Measurements from ENCODE around the gene CDH4.
"Not testable (repeated sequence)": the region's sequence is repeated elsewhere in the genome, so short reads cannot be mapped to it uniquely, and the experiment has no call there.

CDH4 gene

DNA sequence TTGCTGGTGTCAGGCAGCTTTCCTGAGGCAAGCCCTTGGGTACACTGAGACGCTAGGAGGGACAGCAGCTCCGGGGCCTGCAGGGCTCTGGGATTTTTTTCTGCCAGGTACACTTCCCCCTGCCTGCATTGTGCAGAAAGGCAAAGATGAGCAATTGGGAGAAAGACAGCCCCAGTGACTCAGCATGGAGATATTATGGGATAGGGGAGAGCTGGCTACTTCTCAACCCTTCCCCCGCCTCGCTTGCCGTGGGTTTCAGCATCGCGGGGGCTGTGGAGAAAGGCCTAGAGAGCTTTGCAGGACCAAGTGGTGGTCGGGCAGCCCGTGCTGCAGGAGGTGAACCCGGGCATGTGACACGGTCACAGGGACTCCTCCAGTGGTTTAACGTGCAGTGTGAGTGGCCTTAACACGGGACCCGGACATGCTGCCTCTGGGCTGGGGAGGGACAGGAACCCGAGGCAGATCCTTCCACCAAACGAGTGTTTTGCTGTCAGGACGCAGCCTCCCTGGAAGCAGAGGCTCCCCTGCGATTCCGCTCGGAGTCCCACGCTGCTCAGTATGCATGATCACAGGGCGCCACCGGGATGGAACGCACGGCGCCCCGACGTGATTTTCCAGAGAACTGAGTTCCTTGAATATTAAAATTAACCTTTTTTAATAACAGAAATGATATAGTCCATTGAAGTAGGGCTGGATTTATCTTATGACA lies 139.9 kb downstream of the CDH4 start:
- no peak for DNase-seq

DNA sequence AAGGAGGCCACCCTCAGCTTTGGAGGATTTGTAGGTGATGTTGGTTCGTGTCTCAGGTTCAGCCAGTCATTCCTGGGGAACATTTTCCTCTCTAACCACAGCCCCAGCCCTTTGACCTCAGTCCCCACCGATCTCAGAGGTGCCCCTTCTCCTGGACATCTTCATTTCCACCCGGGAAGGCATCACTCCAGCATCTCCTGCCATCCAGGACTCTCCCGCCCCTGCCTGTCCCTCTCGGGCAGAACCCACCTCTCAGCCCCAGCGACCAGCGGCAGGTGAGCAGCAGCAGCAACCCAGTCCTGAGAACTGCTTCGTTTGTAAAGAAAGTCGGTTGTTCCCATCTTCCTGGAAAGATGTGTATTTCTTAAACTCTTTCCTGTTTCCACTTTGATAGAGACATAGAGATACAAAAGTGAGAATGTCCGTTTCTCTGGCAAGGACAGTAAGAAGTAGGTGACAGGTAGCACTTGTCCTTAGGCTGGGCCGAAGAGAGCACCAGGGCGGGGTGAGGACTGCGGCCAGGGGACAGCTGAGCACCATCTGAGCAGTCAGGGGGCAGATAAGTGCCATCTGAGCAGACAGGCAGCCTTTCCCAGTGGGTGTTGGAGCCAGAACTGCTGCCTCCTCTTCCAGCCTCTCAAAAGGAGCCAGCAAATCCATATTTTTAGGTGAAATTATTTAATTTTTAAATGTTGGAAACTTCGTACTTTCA lies 142.2 kb downstream of the CDH4 start:
- no peak for DNase-seq

DNA sequence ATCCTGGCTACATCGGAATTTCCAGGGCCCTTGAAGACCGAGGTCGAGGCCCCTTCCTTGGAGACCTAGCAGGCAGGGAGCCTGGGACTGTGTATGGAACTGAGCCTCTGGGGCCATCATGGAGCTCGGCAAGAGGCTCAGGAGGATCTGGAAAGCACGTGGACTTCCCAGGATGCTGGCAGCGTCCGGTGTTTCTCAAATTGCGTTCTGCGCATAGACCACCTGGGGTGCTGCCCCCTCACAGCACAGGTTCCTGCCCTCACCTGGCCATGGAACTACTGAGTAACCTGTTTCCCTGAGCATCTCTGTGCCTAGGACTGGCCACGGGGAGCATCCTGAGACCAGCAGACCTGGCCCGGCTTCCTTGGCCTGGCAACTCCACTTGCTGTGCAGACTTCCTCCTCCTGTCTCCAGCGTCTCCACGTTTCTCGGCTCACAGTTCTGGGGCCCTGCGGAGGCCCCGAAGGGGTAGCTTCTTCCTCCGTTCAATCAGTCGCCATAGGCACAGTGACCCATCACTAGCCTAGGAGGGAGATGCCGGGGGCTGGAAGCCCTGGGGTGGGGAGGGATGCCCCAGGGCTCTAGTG lies 144.3 kb downstream of the CDH4 start:
- no peak for DNase-seq

DNA sequence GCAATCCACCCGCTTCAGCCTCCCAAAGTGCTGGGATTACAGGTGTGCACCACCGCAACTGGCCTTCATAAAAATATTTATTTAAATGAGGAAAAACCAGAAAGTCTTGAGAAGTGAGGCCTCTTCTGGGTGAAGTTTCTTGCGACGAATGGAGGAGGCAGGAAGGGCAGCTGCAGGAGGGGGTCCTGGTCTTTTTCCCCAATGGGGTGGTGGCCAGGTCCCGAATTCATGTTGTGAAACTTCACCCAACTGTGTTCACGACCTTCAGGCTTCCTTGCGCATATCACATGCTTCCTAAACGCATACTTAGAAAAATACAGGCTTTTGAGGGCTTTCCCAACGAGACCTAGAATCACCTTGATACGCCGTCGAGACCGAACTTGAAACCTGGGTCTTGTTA lies 145.1 kb downstream of the CDH4 start:
- DNase-seq = no peak

DNA sequence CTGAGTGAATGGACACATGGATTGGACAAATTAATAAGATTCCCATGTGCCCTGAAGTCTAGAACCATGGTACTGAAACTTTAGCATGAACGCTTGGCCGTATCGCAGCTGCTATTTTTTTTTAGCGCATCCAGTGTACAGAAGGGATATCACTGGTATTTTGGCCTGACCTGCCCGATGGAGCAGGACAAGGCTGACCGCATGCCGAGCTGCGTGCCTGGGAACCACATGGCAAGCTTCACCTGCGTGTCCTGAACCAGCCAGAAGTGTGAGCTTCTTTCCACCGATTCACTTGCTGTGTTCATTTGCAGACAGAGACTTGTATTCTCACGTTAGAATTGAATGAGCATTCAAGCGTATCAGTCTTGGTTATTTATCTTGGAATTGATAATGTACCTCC lies 145.7 kb downstream of the CDH4 start:
- DNase-seq = no peak

DNA sequence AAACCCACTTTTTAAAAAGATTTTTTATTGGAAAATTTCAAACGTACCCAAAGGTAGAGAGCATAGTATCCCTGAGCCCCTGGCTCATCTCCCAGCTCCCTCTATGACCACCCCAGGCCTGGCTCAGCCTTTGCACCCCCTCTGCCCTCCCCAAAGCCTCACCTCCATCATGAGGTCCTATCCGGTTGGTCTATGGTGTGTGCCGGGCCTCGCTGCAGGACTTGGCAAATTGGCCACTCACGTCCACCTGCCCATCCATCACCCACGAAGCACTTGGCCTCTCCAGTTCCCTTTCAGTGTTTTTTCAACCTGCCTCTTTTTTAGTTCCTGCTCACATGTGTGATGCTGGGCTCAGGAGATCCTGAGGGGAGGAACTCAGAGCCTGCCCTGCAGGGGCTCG lies 147.4 kb downstream of the CDH4 start:
- DNase-seq = no peak

DNA sequence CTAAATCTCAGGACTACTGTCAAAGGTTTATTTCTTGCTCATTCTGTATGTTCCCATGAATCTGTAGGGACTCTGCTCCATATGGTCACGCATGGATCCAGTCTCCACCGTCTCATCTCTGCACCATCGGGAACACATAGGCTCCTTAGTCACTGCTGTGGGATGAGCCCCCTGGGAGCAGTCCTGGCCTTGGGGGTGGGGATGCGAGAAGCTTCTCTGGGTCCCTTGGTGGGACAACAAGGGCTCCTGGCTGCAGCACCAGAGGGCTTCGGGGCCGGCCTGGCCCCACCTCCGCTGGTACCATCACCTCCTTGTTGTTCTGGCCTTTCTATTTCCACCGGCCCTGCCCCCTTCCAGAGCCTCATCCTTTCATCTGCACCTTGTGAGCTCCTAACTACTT lies 148.4 kb downstream of the CDH4 start:
- DNase-seq = no peak

DNA sequence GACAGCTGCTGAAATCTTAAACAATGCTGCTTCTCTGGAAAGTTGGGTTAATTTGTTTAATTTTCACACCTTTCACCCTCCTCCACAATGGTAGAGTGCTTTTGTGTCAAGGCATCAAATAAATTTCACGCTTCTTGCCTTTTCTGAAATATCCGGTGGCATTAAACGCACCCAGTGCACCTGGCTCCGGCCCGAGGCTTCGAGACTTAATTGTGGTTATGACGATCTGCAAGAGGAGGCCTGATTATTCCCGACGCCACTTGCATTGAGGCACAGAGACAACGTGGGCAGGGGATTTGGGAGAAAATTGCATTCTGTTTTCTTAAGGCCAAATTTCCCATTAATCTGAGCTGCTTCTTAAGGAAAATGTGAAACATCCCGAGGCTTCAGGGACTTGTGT lies 152.2 kb downstream of the CDH4 start:
- DNase-seq = no peak

DNA sequence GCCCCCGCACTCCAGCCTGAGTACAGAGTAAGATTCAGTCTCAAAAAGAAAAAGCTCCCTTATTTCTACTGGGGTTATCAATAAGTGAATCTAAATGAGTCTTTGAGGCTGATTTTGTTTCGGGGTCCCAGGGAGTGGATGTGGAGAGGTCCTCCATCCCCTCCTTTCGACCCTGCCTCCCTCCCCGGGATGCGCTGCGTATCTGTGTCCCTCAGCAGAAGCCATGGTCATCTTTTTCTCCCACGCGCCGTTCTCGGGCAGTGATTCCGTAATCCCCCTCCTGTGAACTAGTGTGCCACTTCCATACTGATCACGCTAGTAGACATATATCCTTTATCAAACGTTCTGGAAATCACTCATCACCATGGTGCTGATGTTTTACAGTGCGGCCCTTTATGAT lies 152.9 kb downstream of the CDH4 start:
- DNase-seq = no peak

DNA sequence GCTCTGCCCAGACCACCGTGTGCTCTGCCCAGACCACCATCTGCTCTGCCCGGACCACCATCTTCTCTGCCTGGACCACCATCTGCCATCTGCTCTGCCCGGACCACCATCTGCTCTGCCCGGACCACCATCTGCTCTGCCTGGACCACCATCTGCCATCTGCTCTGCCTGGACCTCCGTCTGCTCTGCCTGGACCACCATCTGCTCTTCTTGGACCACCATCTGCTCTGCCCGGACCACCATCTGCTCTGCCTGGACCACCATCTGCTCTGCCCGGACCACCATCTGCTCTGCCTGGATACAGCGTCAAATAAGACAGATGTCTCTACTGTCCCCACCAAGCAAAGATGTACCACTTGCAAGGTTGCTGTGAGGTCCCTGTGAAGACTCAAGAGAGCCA lies 154.7 kb downstream of the CDH4 start:
- not testable (repeated sequence) for DNase-seq

DNA sequence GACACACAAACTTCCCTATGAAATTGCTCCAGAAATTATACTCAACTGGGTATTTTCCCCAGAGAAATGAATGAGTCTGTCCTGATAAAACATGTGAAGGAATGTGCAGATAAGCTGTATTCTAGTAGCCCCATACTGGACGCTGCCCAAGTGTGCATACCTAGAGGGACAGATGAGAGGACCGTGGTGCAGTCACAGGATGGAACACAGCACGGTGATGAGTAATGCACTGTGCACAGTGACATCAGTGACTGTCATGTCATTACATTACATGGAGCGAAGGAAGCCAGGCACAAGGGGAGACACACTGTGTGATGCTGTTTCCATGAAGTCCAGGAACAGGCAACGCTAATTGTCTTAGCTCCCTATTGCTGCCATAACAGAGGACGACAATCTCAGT lies 155.5 kb downstream of the CDH4 start:
- DNase-seq = no peak

DNA sequence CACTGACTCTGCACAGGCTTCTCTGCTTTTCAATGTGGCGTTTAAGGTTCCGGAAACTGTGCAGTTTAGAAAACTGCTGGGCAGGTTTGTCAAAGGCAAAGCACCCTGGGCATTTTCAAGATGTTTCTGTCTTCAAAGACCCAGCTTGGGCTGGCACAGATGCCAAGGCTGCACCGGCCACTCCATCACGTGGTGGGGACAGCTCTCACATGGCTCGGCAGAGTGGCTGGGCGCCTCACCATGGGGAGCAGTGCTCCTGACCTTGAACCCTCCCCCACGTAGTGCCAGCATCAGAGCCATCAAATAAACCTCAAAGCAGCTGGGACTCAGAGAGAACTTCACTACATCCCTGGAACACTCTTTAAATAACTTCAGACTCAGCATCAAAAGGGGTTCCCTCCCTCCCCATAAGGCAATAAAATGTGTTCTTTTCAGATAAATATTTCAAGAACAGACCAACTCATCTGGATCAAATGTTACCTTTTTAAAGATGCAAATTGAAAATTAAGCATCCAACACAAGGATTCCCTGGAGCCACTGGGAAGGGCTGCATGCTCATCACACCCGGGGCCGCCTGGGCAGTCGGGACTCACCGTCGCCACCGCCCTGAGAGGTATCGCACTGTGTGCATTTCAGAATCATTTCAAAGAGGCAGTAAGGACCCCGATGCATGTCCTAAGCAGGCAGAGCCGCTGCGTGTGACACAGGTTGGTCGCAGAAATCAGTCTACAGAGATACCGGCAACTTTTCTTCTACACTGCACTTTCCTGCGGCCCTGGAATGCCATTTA lies 157.1 kb downstream of the CDH4 start:
- no peak for DNase-seq

DNA sequence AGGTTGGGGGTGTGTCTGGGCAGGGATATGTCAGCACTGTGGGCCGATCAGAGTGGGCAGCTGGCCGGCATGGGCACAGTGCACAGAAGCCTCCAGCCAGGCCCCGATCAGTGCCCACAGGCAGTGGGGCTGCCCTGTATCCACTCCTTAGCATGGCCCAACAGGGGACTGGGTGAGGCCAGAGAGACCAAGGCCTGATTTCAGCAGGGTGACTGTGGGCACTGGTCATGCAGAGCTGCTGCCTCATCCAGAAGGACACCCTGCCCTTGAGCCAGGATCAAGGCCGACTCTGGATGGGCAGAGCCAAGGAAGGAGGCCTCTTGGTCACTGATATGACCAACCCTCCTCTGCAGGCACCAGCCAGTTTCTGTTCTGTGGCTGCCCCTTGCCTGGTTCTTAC lies 159.7 kb downstream of the CDH4 start:
- no peak for DNase-seq

DNA sequence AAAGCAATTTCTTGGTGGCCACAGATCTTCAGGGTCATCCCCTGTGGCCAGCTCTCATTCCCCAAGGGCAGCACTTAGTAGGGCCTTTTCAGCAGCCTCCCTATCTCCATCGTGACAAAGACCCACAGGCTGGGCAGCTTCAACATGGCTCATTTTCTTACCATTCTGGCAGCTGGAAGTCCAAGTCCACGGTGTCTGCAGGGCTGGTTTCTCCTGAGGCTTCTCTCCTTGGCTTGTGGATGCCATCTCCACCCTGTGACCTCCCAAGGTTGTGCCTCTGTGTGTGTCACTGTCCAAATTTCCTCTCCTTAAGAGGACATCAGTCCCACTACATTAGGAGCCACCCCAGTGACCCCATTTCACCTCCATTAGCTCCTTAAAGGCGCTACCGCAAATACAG lies 161.7 kb downstream of the CDH4 start:
- DNase-seq = no peak

DNA sequence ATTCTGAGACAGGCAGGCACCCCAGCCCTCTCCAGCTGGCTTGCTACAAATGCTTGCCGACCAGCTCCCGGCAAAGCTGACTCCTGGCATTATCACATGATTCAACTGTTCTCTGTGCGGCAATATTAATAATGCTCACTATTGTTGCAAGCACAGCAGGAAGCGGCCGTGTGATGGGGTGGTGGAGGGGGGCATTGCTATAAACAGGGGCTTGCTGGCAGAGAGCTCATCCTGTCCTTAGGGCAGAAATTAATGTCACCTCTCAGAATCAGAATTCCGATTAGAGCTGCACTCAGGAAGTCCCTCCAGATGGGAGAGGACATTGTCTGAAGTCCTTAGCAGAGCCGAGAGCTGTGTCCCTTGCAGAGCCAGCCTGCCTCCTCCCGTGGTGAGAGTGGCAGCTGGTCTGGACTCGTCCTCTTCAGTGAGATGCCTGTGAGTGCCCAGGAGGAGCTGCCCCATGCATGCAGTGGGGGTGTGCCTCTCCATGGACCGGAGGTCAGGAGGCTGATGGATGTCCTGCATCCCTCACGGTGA lies 162.5 kb downstream of the CDH4 start:
- DNase-seq = no peak

DNA sequence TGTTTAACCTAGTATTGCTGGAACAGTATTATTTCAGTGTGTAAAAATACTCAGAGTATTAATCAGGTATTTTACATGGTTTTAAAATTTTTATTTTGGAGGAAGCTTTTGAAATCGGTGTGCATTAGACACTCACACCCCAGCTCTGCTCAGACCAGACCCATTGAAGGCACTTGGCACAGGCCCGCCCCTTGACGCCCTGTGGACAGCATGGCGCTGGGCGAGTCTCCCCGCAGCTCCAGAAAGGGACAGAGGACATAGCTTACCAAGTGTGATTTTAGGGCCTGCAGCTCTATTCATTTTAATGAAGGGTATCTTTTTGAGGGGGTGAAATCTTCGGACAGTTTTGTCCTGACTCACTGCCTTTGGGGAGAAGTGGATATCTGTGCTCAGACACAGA lies 164.5 kb downstream of the CDH4 start:
- DNase-seq = no peak

DNA sequence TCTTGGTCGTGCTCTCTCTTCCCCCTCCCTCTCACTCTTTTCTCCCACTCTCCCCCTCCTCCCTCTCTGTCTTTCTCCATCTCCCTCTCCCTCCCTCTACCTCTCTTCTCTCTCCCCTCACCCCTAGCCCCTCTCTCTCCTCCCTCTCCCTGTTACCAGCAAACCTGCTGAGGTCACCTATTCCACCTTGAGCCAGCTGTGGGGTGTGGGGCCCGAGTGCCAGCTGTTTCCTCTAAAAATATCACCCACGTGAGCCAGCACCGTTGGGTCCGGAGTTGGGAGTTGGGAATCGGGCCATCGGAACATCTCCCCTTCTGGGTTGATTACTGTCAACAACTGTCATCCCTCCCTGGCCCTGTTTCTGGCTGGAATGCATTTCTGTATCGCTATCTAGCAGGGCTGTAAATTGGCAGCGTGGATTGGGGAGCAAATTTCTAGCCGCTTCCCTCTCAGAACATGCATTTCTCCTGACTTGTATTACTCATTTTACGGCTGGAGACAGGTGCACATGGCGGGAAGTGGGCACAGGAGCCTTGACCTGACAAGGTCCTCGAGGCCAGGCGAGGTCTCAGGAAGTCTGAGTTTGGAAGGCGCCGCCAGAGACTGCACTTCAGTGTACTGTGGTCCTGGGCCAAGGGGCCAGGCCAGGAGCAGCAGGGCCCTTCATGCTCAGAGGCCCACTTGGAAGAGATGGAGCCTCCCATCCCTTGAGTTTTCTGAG lies 165.3 kb downstream of the CDH4 start:
- no peak for DNase-seq

DNA sequence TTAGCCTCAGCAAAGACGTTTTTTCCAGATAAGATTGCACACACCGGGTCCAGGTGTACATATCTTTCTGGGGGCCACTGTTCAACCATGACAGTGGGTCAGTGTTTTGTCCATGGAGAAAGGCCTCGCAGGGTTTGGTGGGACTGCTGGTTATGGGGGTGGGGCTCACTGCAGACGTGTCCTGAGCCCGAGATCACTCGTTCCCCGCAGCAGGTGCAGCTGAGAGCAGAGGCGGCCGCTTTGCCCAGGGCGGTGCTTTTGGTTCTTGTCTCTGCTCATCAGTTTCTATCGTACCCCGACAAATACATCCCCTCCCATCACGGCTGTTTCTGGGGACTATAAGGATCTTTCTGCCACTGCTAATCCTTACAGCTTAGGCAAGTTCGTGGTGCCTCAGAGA lies 166.9 kb downstream of the CDH4 start:
- DNase-seq = no peak

DNA sequence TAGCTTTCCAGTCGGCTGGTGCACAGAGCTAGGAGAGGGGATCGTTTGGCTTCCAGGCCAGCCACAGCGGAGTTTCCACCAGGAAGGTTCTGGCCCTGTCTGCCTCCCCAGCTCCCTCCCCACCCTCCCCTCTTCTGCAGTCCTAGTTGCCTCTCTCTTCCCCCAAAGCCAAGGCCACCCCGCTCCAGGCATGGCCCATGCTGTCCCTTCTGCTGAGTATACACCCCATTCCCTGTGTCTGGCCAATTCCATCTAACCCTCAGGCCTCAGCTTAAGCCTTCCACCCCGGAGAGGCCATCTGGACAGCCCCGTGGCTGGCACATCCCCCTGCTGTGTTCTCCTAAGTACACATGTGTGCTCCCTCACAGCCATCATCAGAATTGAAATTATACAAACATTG lies 167.4 kb downstream of the CDH4 start:
- DNase-seq = no peak

DNA sequence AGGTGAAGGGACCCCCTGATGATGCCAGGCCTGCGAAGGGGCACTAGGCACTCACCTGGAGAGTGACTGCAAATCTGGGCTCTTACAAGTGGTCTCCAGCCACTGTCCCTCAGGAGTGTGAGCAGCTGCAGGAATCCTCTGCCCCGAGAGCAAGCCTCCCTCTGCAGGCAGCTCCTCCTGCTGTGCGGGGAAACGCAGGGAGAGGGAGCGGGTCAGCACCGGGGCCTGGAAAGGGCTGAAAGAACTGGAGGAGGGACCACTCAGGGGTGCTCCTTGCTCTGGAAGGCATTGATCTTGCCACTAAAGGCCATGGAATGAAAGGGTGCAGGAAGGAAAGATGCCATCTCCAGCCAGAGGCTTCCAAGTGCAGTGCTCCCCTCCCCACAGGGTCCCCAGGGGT lies 168.0 kb downstream of the CDH4 start:
- DNase-seq = no peak

DNA sequence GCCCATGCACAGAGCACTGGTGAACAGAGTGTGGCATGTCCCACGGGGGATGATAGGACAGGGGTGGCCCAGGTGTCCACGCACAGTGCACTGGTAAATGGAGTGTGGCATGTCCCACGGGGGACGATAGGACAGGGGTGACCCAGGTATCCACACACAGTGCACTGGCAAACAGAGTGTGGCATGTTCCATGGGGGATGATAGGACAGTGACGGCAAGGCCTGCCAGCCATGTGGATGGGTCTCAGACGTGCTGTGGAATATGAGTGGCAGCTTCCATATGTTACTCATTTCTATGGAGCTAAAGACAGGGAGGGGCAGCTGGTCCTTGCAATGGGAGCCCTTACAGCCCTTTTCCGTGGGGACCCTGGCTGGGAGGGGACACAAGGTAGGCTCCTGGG lies 168.7 kb downstream of the CDH4 start:
- DNase-seq = no peak

DNA sequence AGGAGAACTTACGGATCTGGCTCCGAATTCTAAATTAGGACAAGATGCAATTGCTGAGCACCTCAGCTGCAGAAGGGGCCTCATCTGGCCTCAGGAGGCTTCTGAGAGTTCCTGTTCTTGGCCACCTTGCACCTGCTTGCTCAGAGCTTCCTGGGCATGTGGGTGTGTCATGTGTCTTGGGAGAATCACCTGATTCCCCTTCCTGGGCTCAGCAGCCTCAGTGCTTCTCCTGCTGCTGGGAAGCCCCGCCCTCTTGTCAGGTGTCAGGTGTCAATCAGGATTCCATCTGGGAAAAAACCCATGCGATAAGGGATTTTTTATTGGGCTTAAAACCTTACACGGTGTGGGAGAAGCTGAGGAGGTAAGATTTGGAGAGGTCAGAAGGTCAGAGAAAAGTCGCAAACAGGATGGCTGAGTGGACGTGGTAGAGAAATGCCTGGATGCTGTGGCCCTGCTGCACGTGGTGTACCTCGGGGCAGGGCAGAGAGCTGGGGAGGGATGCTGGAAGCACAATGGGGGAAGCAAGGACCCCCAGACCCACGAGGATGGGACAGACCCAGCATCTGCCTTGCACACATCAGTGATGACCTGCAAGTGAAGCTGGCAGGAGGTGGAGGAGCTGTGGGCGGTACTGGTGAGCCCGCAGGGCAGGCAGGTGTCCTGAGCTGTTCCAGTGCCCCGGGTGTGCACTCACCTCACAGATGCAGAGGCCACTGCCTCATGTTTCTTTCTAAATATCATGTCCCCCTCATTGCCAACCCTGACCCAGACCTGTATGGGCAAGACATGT lies 170.8 kb downstream of the CDH4 start:
- no peak for DNase-seq
